Measurements from ENCODE around the gene TRIM27. TPM values are rescaled to one million over a fixed set of nuclear protein-coding genes. Genes with fewer than 3 reads are reported as not detected.
A peak's percentile ranks its signal among the peaks of the same experiment; 100 is the strongest.
"Not testable (repeated sequence)": the region's sequence is repeated elsewhere in the genome, so short reads cannot be mapped to it uniquely, and the experiment has no call there.

The TRIM27 gene
- total and polyA plus RNA-seq, 8 donors = 24.1 to 43.3 (median 31.0) TPM

GRCh38 chr6:28929887-28930620, 6.3 kb upstream of the TRIM27 start:
- ATAC-seq (no peak), DNase-seq (no peak), FAIRE-seq (no peak)
- H3K36me3 ChIP-seq = no peaks in the 10 kb centered on the region
- intact Hi-C loops (cut with DNase I) = no loop called here
- no peaks in the 10 kb centered on the region for H3K4me1 ChIP-seq
- 57 to 73% methylated on average over 3 of the region's 3 CpGs for WGBS, 2 donors
- no peaks in the 10 kb centered on the region for H3K9me3 ChIP-seq
- no peak for TF ChIP-seq CTCF (IDR thresholded peaks at IDR 0.05)
- H3K4me3 ChIP-seq = no peak overlapping the region
- H3K27me3 ChIP-seq = no peaks in the 10 kb centered on the region
- no peak overlapping the region for H3K27ac ChIP-seq

- intact Hi-C loops (cut with DNase I); H3K36me3 ChIP-seq; H3K4me1 ChIP-seq; ATAC-seq; FAIRE-seq; H3K27ac ChIP-seq; H3K4me3 ChIP-seq; H3K27me3 ChIP-seq; H3K9me3 ChIP-seq; DNase-seq: not testable (repeated sequence)
- 85 to 89% methylated on average over 11 of the region's 11 CpGs for WGBS, 2 donors
Observed at GRCh38 chr6:28929339-28929738, 5.6 kb upstream of the TRIM27 start.

- ATAC-seq (no peak), DNase-seq (no peak), FAIRE-seq (no peak)
- H3K4me3 ChIP-seq = no peak overlapping the region
- intact Hi-C loops (cut with DNase I) = no loop called here
- peaks cover 0 to 8% (median 0%) of the 10 kb centered on the region in 3 donors for H3K4me1 ChIP-seq
- WGBS, 2 donors = 59 to 70% methylated on average over 5 of the region's 5 CpGs
- TF ChIP-seq CTCF (IDR thresholded peaks at IDR 0.05) = no peak
- no peaks in the 10 kb centered on the region for H3K36me3 ChIP-seq
- H3K9me3 ChIP-seq = no peaks in the 10 kb centered on the region
- H3K27me3 ChIP-seq = no peaks in the 10 kb centered on the region
- no peak overlapping the region for H3K27ac ChIP-seq
Observed at GRCh38 chr6:28927846-28928245, 4.1 kb upstream of the TRIM27 start.

DNA sequence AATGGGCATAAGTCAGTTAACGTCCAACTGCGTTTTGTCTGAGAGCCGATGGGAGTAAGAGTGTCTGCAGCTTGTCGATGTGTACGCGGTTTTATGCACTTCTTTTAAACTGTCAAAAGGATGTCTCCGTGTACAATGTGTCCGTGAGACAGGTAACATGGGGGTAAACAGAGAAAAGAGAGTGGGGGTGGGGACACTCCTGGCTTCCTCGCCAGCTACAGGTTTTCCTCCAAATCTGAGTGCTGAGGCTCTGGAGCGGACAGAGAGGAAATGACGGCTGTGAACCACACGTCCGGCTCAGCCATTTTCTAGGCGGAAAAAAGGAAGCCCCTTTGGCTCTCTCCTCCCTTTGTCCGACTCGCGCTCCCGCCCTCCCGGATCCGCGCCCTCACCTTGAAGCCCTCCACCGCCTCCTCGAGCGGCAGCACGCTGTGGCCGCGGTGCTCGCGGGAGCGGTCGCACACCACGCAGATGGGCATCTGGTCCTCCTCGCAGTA, 916 bp downstream of the TRIM27 start:
- intact Hi-C loops (cut with DNase I) = no loop called here
- Histone ChIP-seq H3K27me3 (no peaks in the 10 kb centered on the region), H3K36me3 (peaks cover 0 to 25% (median 16%) of the 10 kb centered on the region in 3 donors), H3K27ac (peak overlapping the region; percentile 95 to 98 (median 98)), H3K9me3 (no peaks in the 10 kb centered on the region), H3K4me1 (peaks cover 11 to 17% (median 12%) of the 10 kb centered on the region in 3 donors), H3K4me3 (peak overlapping the region; percentile 73 to 99 (median 84))
- DNase-seq = peak in 3 of 6 donors; percentile 46 to 86 (median 50)
- no peak for TF ChIP-seq CTCF (IDR thresholded peaks at IDR 0.05)
- whole genome bisulfite sequencing, 2 donors = 0 to 1% methylated on average over 31 to 33 of the region's 33 CpGs
- peak; percentile 28 to 50 (median 42) for ATAC-seq
- FAIRE-seq = no peak

DNA sequence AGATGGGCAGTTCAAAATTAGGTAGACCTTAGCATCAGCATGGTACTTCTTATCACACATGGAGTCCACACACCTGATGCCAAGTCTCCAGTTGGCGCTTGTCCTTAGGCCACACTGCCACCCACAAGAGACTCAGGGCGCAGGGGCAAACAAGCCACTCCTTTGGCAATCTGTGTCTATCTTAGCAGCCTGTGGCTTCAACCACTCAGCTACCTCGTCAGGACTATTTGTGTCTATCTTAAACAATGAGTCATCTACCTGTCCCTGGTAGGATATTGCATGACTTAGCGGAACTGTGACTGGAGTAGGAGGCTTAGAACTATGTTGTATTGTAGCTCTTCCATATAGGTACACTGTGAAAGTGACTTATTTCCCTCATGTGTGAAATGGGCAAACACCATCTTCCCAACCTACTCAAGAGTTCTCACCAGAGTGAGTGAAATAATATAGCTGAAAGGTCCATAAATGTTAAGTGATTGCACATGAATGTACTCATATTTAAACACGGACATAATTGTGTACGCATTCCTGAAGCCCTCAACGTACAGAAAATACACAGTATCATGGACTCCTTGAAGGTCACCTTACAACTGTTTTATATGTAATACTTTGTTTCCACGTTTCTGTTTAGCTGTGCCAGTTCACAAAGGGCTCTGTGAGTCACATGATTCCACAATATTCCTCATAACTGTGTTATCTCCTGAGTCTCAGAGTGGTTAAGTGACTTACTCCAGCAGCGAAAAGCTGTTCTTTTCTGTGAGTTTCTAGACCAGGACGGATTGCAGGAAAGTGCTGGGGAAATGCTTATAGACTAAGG, 1.6 kb downstream of the TRIM27 start:
- no peak for TF ChIP-seq CTCF (IDR thresholded peaks at IDR 0.05)
- H3K27me3 ChIP-seq = no peaks in the 10 kb centered on the region
- H3K9me3 ChIP-seq = no peaks in the 10 kb centered on the region
- no peak for FAIRE-seq
- WGBS, 2 donors = 16 to 21% methylated on average over 10 of the region's 10 CpGs
- DNase-seq = peak in 3 of 6 donors; percentile 57 to 77 (median 74)
- intact Hi-C loops (cut with DNase I) = no loop called here
- H3K4me1 ChIP-seq = peaks cover 11 to 17% (median 12%) of the 10 kb centered on the region in 3 donors
- H3K27ac ChIP-seq = peak overlapping the region; percentile 95 to 98 (median 98)
- ATAC-seq = peak; percentile 38 to 63 (median 56)
- H3K4me3 ChIP-seq = peak overlapping the region; percentile 73 to 99 (median 84)
- H3K36me3 ChIP-seq = peaks cover 0 to 31% (median 20%) of the 10 kb centered on the region in 3 donors

Measured in pancreas (tissue), 10 donors.